PC-3 (cell line): ENCODE results near the gene SH2D6. TPM values are rescaled to one million over a fixed set of nuclear protein-coding genes. Genes with fewer than 3 reads are reported as not detected.
A peak's percentile ranks its signal among the peaks of the same experiment; 100 is the strongest.

ENCODE experiments used
- ATAC-seq: fragments of 200-7000 bp; cut with Tn5 transposase; 2 replicates; pipeline ENCODE4 v1.9.1; 2020; ENCODE audit warnings: mild to moderate bottlenecking, moderate library complexity
- BruUV-seq: library from RNA; stranded (reverse); fragments of 400-500 nt; replicated peaks from 2 replicates; lab custom pipeline; 2021; lab: Mats Ljungman, UMichigan
- CTCF ChIA-PET: fragments of 300-600 bp; sonication (Branson Sonifier 250); formaldehyde crosslinking; loops from one replicate; lab custom pipeline; 2022; ENCODE audit warnings: antibody characterized with exemption; lab: Charles Lee
- POLR2A ChIA-PET: fragments of 300-600 bp; sonication (Branson Sonifier 250); formaldehyde crosslinking; loops from one replicate; lab custom pipeline; 2022; ENCODE audit warnings: antibody characterized with exemption; ENCODE audit not compliant: unreplicated experiment; lab: Charles Lee
- DNase-seq: peaks from one replicate; pipeline ENCODE4 v3.0.0-alpha.2; 2015
- H2AFZ ChIP-seq: fragments of 300-600 bp; sonication (generic); 2 replicates; pipeline ENCODE4 v1.6.0; 2016; ENCODE audit warnings: antibody characterized with exemption, low read length
- H3F3A ChIP-seq: fragments of 300-600 bp; sonication (generic); one replicate; pipeline ENCODE4 v1.6.0; 2017; ENCODE audit warnings: antibody characterized with exemption, low read length, control low read depth, mild to moderate bottlenecking; ENCODE audit not compliant: unreplicated experiment
- H3K27ac ChIP-seq: fragments of 300-600 bp; sonication (generic); 2 replicates; pipeline ENCODE4 v1.5.1; 2016; ENCODE audit warnings: mild to moderate bottlenecking, low read length
- H3K27me3 ChIP-seq: fragments of 300-600 bp; sonication (generic); 2 replicates; pipeline ENCODE4 v1.6.1; 2016; ENCODE audit warnings: low read length, mixed read lengths
- H3K36me3 ChIP-seq: fragments of 300-600 bp; sonication (generic); 2 replicates; pipeline ENCODE4 v1.6.1; 2016; ENCODE audit warnings: low read depth, mixed run types, low read length, mixed read lengths
- H3K4me1 ChIP-seq: fragments of 300-600 bp; sonication (generic); 2 replicates; pipeline ENCODE4 v1.5.1; 2016; ENCODE audit warnings: low read length; ENCODE audit not compliant: insufficient read depth
- H3K4me2 ChIP-seq: fragments of 300-600 bp; sonication (generic); 2 replicates; pipeline ENCODE4 v1.6.0; 2016; ENCODE audit warnings: low read length
- H3K4me3 ChIP-seq: fragments of 300-600 bp; sonication (generic); 2 replicates; pipeline ENCODE4 v1.5.1; 2016; ENCODE audit warnings: mild to moderate bottlenecking, low read length, mixed read lengths
- H3K79me2 ChIP-seq: fragments of 300-600 bp; sonication (generic); 2 replicates; pipeline ENCODE4 v1.6.1; 2017; ENCODE audit warnings: low read length, mixed read lengths
- H3K9ac ChIP-seq: fragments of 300-600 bp; sonication (generic); 2 replicates; pipeline ENCODE4 v1.6.0; 2016; ENCODE audit warnings: mild to moderate bottlenecking, low read length
- H3K9me2 ChIP-seq: fragments of 300-600 bp; sonication (generic); replicated peaks from 2 replicates; pipeline ENCODE4 v1.6.1; 2016; ENCODE audit warnings: mixed run types, low read length, mixed read lengths
- H3K9me3 ChIP-seq: fragments of 300-600 bp; sonication (generic); 2 replicates; pipeline ENCODE4 v1.6.1; 2016; ENCODE audit warnings: low read length, mixed read lengths
- H4K20me1 ChIP-seq: fragments of 300-600 bp; sonication (generic); 2 replicates; pipeline ENCODE4 v1.6.1; 2016; ENCODE audit warnings: low read length, mixed read lengths
- CTCF ChIP-seq: fragments of 300-600 bp; sonication (generic); conservative IDR thresholded peaks from 2 replicates; pipeline ENCODE4 v1.5.1; 2017; ENCODE audit warnings: antibody characterized with exemption, low read depth, mild to moderate bottlenecking, low read length
- EZH2 ChIP-seq: fragments of 300-600 bp; sonication (generic); IDR thresholded peaks from one replicate; pipeline ENCODE4 v1.6.1; 2017; ENCODE audit warnings: antibody characterized with exemption, mild to moderate bottlenecking, low read length; ENCODE audit not compliant: unreplicated experiment
- EZH2phosphoT487 ChIP-seq: fragments of 300-600 bp; sonication (generic); IDR thresholded peaks from 2 replicates; pipeline ENCODE4 v1.6.1; 2018; ENCODE audit warnings: mild to moderate bottlenecking, antibody characterized with exemption, low read length, borderline replicate concordance
- intact Hi-C: fragments of 100-400 bp; cut with micrococcal nuclease; formaldehyde crosslinking; loops from 2 replicates; pipeline ENCODE4 v1.9.0; 2023
- total RNA-seq: library from RNA; depleted of rRNA; stranded (reverse); fragments of >200 nt; gene quantifications from 2 replicates; pipeline ENCODE4 v1.2.3, GENCODE V29; 2014

SH2D6 gene
- total RNA-seq, 1 experiment from 2014 or later, result not detected

- TF ChIP-seq EZH2phosphoT487, result no peak
- no peak for TF ChIP-seq CTCF
- TF ChIP-seq EZH2, result no peak
- DNase-seq (no peak), ATAC-seq (no peak)
- no peaks in the 10 kb centered on the region for H3K9me2 ChIP-seq
- no peaks in the 10 kb centered on the region for H3K36me3 ChIP-seq
- no TSS peak for BruUV-seq
- H3K9me3 ChIP-seq, result no peaks in the 10 kb centered on the region
- peak overlapping the region; percentile 47; the same call in 1 of the 2 replicates for H3K4me3 ChIP-seq
- H4K20me1 ChIP-seq, result no peaks in the 10 kb centered on the region
- peak overlapping the region; percentile 98 for H3K27ac ChIP-seq
- intact Hi-C loops, result no loop called here
- H3F3A ChIP-seq, result peaks cover 14% of the 10 kb centered on the region
- CTCF ChIA-PET, result interaction anchor here (1.1 to 1.5 kb wide), 4 partner anchors 49 to 130 kb away, joined by 4 to 14 read pairs (median 4); no protein-coding TSS in a partner anchor
- no peak overlapping the region for H2AFZ ChIP-seq
- H3K4me2 ChIP-seq, result peak overlapping the region; percentile 78
- POLR2A ChIA-PET, result interaction anchor here (0.6 to 1.5 kb wide), 2 partner anchors 117 to 152 kb away, joined by 4 to 17 read pairs; partner anchors contain the start of gene MAT2A
- no peaks in the 10 kb centered on the region for H3K27me3 ChIP-seq
- H3K9ac ChIP-seq, result peak overlapping the region; percentile 73
- 0 out of 2 replicates have a peak, but pooled peaks cover 8% of the 10 kb centered on the region for H3K79me2 ChIP-seq
- peaks cover 43% of the 10 kb centered on the region for H3K4me1 ChIP-seq
These were observed 3.6 kb downstream of the SH2D6 start for GRCh38 chr2:85422072-85422457.

GRCh38 chr2:85423525-85423924 is 5.0 kb downstream of the SH2D6 start:
- no peaks in the 10 kb centered on the region for H3K9me2 ChIP-seq
- H3K4me1 ChIP-seq, result peaks cover 38% of the 10 kb centered on the region
- H4K20me1 ChIP-seq, result no peaks in the 10 kb centered on the region
- no peak for ATAC-seq
- H2AFZ ChIP-seq, result no peak overlapping the region
- DNase-seq, result no peak
- BruUV-seq, result no TSS peak
- TF ChIP-seq EZH2phosphoT487 (no peak), EZH2 (no peak), CTCF (no peak)
- H3K9me3 ChIP-seq, result no peaks in the 10 kb centered on the region
- ChIA-PET CTCF (no interaction called here), POLR2A (no interaction called here)
- H3K27me3 ChIP-seq, result no peaks in the 10 kb centered on the region
- H3K4me3 ChIP-seq, result no peak overlapping the region
- no peaks in the 10 kb centered on the region for H3K36me3 ChIP-seq
- intact Hi-C loops, result no loop called here
- 0 out of 2 replicates have a peak, but pooled peaks cover 8% of the 10 kb centered on the region for H3K79me2 ChIP-seq
- peaks cover 14% of the 10 kb centered on the region for H3F3A ChIP-seq
- no peak overlapping the region for H3K27ac ChIP-seq
- no peak overlapping the region for H3K9ac ChIP-seq
- H3K4me2 ChIP-seq, result no peak overlapping the region

GRCh38 chr2:85425588-85425987 is 7.1 kb downstream of the SH2D6 start:
- no peak overlapping the region for H3K27ac ChIP-seq
- H3K9me3 ChIP-seq, result no peaks in the 10 kb centered on the region
- H3F3A ChIP-seq, result peaks cover 14% of the 10 kb centered on the region
- no peaks in the 10 kb centered on the region for H3K36me3 ChIP-seq
- ATAC-seq, result no peak
- peaks cover 21% of the 10 kb centered on the region for H3K4me1 ChIP-seq
- no peak overlapping the region for H3K4me2 ChIP-seq
- H3K4me3 ChIP-seq, result no peak overlapping the region
- DNase-seq, result no peak
- no peaks in the 10 kb centered on the region for H3K79me2 ChIP-seq
- H4K20me1 ChIP-seq, result no peaks in the 10 kb centered on the region
- H3K9me2 ChIP-seq, result no peaks in the 10 kb centered on the region
- POLR2A ChIA-PET, result no interaction called here
- BruUV-seq, result no TSS peak
- CTCF ChIA-PET, result no interaction called here
- H3K9ac ChIP-seq, result no peak overlapping the region
- no peak overlapping the region for H2AFZ ChIP-seq
- TF ChIP-seq EZH2, result no peak
- TF ChIP-seq CTCF, result no peak
- no peak for TF ChIP-seq EZH2phosphoT487
- H3K27me3 ChIP-seq, result no peaks in the 10 kb centered on the region
- intact Hi-C loops, result no loop called here
